Measurements from ENCODE around the gene MED20.

The MED20 gene

GRCh38 chr6:41940759-41941279 lies 19.9 kb upstream of the MED20 start:
- DNase-seq = no peak

GRCh38 chr6:41939848-41940758 lies 19.2 kb upstream of the MED20 start:
- DNase-seq = no peak

DNA sequence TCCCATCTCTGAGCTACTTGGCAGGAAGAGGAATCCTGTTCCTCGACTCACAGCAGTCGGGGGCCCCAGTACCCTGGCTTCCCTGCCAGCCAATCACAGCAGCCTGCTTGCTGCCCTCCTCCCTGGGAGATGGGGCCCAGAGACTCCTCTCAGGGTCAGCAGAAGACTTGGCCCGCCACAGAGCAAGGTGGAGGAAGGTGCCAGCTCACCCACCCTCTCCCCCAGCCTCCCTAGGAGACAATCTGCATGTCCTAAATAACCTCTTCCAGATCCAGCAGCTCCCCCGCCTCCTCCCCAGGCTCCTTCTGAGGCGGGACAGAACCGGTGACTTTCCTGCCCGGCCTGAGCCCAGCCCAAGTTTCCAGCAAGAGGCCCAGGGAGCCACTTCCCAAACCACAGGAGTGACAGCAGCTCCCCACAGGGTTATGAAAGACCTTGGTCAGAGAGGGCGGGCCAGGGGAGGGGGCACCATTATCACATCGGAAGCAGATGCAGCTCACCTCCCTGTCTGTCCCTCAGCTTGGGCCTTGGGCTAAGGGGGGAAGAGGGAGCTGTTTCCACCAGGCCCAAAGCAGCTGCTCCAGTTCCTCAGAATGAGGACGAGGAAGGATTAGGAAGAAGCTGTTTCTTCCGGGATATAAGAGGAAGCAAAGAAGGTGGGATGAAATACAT lies 18.4 kb upstream of the MED20 start:
- no peak for DNase-seq

DNA sequence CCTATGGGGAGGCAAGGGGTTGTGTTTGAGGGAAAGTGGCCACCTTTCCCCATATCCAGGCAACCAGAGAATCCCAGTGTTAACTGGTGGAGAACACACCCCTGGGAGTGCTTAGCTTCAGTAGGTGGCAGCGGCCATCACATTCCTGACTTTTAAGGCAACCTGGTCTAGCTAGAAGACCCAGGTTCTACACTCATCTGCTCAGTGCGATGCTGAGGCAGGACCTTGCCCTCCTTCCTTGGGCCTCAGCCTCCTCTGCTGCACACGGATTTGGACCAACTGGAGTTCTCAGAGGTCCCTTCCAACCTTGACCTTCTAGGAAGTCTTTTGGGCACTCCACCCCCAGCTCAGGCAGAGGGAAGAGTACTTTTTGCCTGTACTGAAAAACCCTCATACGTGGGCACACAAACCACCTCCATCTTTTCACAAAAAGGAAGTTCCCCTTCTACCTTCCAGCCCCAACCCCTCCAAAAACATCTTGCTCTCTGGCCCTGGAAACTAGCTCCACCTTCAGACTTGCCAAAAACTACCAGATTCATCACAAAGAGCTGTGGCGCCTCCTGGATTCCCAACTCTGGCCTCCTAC lies 17.7 kb upstream of the MED20 start:
- no peak for DNase-seq

- DNase-seq = no peak
Observed at GRCh38 chr6:41937861-41938574, 17.1 kb upstream of the MED20 start.

DNA sequence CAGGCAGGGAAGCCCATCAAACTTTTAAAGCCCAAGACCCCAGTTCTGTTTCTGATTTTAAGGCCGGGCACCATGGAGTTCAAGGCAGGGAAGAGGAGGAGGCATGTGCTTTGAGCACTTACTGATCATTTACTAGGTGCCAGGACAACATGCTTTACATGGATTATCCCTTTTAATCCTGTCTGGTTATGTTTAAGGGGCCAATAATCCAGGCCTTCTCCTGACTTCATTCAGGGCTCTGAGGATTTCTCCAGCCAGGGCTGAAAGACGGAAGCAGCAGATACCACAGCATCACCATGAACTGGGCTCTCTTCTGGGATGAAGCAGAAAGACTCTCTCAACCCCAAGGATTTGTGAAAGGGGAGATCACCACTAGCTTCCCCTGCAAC lies 16.5 kb upstream of the MED20 start:
- DNase-seq = no peak

DNA sequence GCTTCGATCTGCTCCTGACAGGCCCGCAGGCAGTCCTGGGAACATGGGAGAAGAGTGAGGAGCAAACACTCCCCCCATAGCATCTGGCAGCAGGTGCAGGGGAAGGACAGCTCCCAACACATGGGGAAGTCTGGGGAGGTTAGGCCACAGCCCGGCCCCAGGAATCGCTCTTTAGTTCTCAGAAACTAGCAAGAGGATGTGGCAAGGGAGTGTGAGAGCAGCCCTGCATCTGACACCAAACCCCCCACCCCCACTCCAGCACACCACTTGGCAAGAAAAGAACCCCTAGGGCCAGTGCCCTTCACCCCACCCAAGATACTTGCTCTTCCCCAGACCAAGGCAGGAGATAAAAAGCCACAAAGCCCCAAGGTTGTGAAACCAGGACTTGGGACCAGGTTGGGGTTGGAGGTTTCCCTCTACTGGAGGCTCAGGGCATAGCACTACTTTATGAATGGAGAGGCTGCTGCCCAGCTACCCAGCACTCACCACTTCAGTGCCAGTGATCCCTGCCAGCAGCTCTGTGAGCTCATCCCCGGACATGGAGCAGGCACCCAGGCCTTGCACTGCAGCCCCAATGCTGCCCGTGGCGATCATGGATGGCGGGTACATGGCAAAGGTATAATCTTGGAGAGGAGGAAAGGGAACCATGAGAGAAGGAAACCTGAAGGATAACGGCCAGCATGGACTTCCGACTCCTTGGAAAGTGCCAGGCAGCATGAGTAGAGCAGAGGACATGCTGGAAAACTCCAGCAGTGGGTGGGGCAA lies 15.3 kb upstream of the MED20 start:
- DNase-seq = peak; percentile 17

- DNase-seq = no peak
Observed at GRCh38 chr6:41935685-41936072, 14.7 kb upstream of the MED20 start.

GRCh38 chr6:41935193-41935574 lies 14.2 kb upstream of the MED20 start:
- no peak for DNase-seq

- DNase-seq = no peak
Observed at GRCh38 chr6:41934278-41935192, 13.6 kb upstream of the MED20 start.

- DNase-seq = no peak
Observed at GRCh38 chr6:41932378-41932777, 11.4 kb upstream of the MED20 start.

GRCh38 chr6:41931792-41932191 lies 10.9 kb upstream of the MED20 start:
- DNase-seq = no peak

DNA sequence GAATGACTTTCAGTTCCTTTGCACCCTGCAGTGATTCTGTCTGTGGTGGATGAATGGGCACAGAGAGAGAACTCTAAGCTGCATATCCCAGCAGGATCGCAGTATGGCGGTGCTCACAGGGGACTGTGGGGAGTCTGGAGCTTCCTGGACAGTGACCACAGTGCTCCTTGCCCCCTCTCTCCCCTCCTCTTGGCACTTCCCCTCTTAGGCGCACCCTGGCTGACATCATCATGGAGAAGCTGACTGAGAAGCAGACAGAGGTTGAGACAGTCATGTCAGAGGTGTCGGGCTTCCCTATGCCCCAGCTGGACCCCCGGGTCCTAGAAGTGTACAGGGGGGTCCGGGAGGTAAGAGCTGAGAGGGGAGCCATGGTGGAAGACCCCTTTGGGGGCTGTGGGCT lies 9.0 kb upstream of the MED20 start:
- no peak for DNase-seq

- no peak for DNase-seq
Observed at GRCh38 chr6:41927253-41927652, 6.3 kb upstream of the MED20 start.

- DNase-seq = no peak
Observed at GRCh38 chr6:41922154-41922553, 1.2 kb upstream of the MED20 start.

DNA sequence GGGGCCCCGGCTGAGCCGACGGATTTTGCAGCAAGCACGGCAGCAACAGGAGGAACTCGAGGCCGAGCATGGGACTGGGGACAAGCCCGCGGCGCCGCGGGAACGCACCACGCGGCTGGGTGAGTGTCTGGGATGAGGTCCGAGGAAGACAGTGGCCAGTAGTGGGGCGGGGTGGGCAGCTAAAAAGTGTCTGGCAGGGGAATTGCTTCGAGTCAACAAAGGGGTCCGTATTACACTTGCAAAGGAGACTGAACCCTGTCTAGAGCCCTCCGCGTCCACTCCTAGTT lies 716 bp upstream of the MED20 start:
- DNase-seq = no peak

- DNase-seq = no peak
Observed at GRCh38 chr6:41917528-41917927, 3.4 kb downstream of the MED20 start.

DNA sequence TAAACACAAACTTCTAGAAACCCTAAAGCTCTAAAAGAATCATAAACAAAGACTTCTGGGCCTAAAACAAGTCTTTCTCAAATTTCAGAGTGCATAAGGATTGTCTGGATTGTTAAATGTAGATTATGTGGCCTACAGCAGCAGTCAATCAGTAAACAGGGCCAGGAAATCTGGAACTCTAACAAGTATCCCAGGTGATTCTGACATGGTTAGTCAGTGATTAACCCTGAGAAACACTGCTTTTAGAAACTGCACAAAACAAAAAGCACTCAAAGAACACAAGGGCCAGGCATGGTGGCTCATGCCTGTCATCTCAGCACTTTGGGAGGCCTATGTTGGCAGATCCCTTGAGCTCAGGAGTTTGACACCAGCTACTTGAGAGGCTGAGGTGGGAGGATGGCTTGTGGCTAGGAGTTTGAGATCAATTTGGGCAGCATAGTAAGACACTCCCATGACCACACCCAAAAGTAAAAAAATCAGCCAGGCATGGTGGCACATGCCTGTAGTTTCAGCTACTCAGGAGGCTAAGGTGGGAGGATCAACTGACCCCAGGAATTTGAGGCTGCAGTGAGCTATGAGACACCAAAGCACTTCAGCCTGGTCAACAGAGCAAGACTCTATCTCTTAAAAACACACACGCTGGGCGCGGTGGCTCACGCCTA lies 5.9 kb downstream of the MED20 start:
- no peak for DNase-seq

- DNase-seq = no peak
Observed at GRCh38 chr6:41914343-41914742, 6.6 kb downstream of the MED20 start.

GRCh38 chr6:41909727-41910126 lies 11.2 kb downstream of the MED20 start:
- no peak for DNase-seq
